Breast epithelium (tissue), 4 donors: ENCODE data around the gene WWOX. TPM values are rescaled to one million over a fixed set of nuclear protein-coding genes. Genes with fewer than 3 reads are reported as not detected.
"Not testable (repeated sequence)": the region's sequence is repeated elsewhere in the genome, so short reads cannot be mapped to it uniquely, and the experiment has no call there.

Source experiments
- DNase-seq, 2 donors: peaks; one replicate each; pipeline ENCODE4 v3.0.0-alpha.2; 2019; ENCODE audit warnings: low spot score in 2 of 2
- H3K27ac ChIP-seq, 2 donors: fragments of 200-600 bp; sonication (generic) in 1 of 2; one replicate each; pipeline ENCODE4 v1.5.1; 2016 to 2019; ENCODE audit warnings: mild to moderate bottlenecking in 1 of 2
- H3K27me3 ChIP-seq, 2 donors: fragments of 200-600 bp; sonication (generic) in 1 of 2; one replicate each; pipeline versions ENCODE4 v1.5.1 to v1.6.0; 2017 to 2019; ENCODE audit warnings: control low read depth in 1 of 2, mild to moderate bottlenecking in 1 of 2
- H3K36me3 ChIP-seq: fragments of 200-600 bp; one replicate; pipeline ENCODE4 v1.5.1; 2019
- H3K4me1 ChIP-seq, 2 donors: fragments of 200-600 bp; sonication (generic); one replicate each; pipeline ENCODE4 v1.5.1; 2016 to 2019; ENCODE audit warnings: control low read depth in 1 of 2
- H3K4me3 ChIP-seq, 3 donors: fragments of 200-600 bp; sonication (generic); 1 replicate in 2 of 3; 2 replicates in 1 of 3; pipeline ENCODE4 v1.5.1; 2016 to 2019; ENCODE audit warnings: mild to moderate bottlenecking in 3 of 3, moderate library complexity in 2 of 3
- H3K9me3 ChIP-seq, 2 donors: fragments of 200-600 bp; sonication (generic) in 1 of 2; one replicate each; pipeline ENCODE4 v1.5.1; 2016 to 2019; ENCODE audit warnings: control low read depth in 1 of 2
- POLR2A ChIP-seq: fragments of 450-650 bp; IDR thresholded peaks from one replicate; pipeline ENCODE4 v1.6.1; 2016; ENCODE audit warnings: antibody characterized with exemption, mild to moderate bottlenecking, moderate library complexity
- POLR2AphosphoS5 ChIP-seq, 3 donors: sonication (generic); formaldehyde crosslinking; IDR thresholded peaks; one replicate each; pipeline ENCODE4 v1.6.1; 2017; ENCODE audit warnings: antibody characterized with exemption in 3 of 3
- intact Hi-C: fragments of 100-400 bp; cut with DNase I; formaldehyde crosslinking; loops from one replicate; pipeline ENCODE4 v1.15.1; 2023; ENCODE audit warnings: low total_unique reads
- total RNA-seq, 3 donors: library from RNA; depleted of rRNA; stranded (reverse); fragments of >200 nt; gene quantifications; one replicate each; pipeline ENCODE4 v1.1.0, GENCODE V29; 2016
- TF ChIP-seq, protein P1 (sequence below), 3 donors: fragments of 450-650 bp; IDR thresholded peaks; one replicate each; pipeline ENCODE4 v1.5.1; 2016 to 2017; ENCODE audit warnings: antibody characterized with exemption in 3 of 3, mild to moderate bottlenecking in 3 of 3, moderate library complexity in 3 of 3

The WWOX gene
- total RNA-seq, 3 donors from 2014 or later: 42.9 to 73.6 (median 43.4) TPM

DNA sequence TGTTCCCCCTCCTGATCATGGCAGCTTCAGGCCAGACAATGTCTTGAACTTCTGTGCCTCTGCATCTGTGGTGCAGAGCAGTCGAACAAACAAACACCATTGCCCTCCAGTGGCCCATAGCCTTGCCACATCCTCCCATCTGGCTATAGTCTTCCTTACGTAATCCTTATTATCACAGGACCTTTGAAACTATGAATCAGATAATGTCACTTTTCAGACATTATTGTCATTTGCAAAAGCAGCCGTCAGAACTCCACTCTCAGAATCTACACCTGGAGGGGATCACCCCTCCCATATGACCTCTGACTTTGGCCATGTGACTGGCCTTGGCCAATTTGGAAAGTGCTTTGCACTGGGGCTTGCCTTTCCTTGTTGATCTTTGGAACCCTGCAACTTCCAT is 1113.8 kb downstream of the WWOX start:
- Histone ChIP-seq H3K9me3 (peaks cover 0 to 5% of the 10 kb centered on the region in 2 donors), H3K27me3 (no peaks in the 10 kb centered on the region), H3K4me1 (no peaks in the 10 kb centered on the region), H3K36me3 (no peaks in the 10 kb centered on the region), H3K4me3 (no peak overlapping the region), H3K27ac (no peak overlapping the region)
- intact Hi-C loops: no loop called here
- no peak for TF ChIP-seq POLR2AphosphoS5 (IDR thresholded peaks at IDR 0.05)
- TF ChIP-seq, protein P1, sequence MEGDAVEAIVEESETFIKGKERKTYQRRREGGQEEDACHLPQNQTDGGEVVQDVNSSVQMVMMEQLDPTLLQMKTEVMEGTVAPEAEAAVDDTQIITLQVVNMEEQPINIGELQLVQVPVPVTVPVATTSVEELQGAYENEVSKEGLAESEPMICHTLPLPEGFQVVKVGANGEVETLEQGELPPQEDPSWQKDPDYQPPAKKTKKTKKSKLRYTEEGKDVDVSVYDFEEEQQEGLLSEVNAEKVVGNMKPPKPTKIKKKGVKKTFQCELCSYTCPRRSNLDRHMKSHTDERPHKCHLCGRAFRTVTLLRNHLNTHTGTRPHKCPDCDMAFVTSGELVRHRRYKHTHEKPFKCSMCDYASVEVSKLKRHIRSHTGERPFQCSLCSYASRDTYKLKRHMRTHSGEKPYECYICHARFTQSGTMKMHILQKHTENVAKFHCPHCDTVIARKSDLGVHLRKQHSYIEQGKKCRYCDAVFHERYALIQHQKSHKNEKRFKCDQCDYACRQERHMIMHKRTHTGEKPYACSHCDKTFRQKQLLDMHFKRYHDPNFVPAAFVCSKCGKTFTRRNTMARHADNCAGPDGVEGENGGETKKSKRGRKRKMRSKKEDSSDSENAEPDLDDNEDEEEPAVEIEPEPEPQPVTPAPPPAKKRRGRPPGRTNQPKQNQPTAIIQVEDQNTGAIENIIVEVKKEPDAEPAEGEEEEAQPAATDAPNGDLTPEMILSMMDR (IDR thresholded peaks at IDR 0.05): no peak
- no peak for TF ChIP-seq POLR2A
- no peak for DNase-seq

DNA sequence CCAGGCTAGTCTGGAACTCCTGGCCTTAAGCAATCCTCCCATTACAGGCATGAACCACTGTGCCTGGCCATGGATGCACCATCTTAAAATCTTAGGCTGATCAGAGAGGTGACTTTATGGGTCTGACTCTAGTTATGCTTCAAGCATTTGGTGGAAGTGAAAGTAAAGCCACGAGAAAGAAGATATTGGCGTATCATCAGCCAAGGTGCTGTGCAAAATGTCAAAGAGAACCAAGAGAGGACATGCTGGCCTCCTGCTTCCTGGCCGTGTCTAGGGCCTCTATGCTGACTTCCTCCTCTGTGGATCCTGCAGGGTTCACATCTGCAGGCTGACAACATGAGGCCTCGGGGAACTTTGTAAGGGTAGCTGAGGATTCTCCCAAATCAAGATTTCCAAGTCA is 1115.8 kb downstream of the WWOX start:
- no peaks in the 10 kb centered on the region for H3K27me3 ChIP-seq
- TF ChIP-seq POLR2AphosphoS5 (IDR thresholded peaks at IDR 0.05) (no peak), POLR2A (no peak)
- TF ChIP-seq, protein P1 (IDR thresholded peaks at IDR 0.05): no peak

DNA sequence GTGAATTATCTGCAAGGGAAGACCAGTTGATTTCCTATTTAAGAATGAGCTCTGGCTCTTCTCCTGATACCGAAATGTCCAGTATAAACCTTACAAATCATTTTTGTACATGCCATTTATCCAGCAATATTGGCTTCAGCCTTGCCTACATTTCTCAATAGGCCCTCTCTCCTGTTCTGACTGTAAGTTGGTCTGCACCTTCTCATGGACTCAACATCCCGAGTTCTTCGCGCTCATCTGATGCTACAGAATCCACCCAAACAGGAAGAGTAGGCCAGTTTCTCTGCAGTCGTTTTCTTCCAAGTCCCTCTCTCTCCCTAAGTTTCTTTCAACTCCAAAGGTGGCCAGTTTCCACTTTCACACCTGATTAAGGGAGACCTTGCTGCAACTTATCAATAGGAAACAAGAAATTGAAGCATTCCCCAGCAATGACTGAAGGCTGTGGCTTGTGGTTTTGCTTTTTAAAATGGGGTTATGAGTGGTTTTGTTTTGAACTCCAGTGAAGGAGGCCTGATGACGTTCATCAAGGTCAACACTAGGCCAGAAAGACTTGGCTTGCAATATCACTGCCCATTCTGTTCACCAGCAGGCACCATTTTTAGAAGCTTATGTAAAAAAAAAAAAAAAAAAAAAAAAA is 1118.0 kb downstream of the WWOX start:
- no peaks in the 10 kb centered on the region for H3K36me3 ChIP-seq
- H3K27ac ChIP-seq: no peak overlapping the region
- H3K4me3 ChIP-seq: no peak overlapping the region
- peaks cover 0 to 5% of the 10 kb centered on the region in 2 donors for H3K9me3 ChIP-seq
- H3K27me3 ChIP-seq: no peaks in the 10 kb centered on the region
- no peak for DNase-seq
- H3K4me1 ChIP-seq: no peaks in the 10 kb centered on the region
- intact Hi-C loops: loop anchor here (5.0 kb wide), 1 partner anchor 175 kb away; no protein-coding TSS in a partner anchor
- TF ChIP-seq POLR2AphosphoS5 (IDR thresholded peaks at IDR 0.05) (no peak), POLR2A (no peak)
- TF ChIP-seq, protein P1 (IDR thresholded peaks at IDR 0.05): no peak

More for the DNA sequence above, 1115.8 kb downstream of the WWOX start:
- DNase-seq: no peak
- intact Hi-C loops: loop anchor here (5.0 kb wide), 1 partner anchor 177 kb away; no protein-coding TSS in a partner anchor
- peaks cover 0 to 5% of the 10 kb centered on the region in 2 donors for H3K9me3 ChIP-seq
- no peaks in the 10 kb centered on the region for H3K4me1 ChIP-seq
- H3K27ac ChIP-seq: no peak overlapping the region
- no peaks in the 10 kb centered on the region for H3K36me3 ChIP-seq
- no peak overlapping the region for H3K4me3 ChIP-seq

DNA sequence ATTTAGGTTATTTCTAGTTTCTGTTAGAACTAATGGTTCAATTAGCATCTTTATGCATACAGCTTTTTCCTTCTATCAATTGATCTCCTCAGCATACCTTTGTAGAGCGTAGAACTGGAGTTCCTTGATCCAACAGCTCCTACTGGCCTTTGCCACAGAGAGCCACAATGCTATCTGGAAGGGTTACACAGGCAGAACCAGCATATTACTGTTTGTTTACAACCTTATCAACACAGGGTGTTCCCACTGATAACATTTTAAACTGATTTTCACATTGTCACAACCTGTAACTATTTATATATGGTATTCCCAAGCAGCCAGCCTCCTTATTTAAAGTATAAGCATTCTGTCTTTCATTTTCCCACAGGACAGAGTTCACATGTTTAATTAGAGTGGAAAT is 1118.9 kb downstream of the WWOX start:
- Histone ChIP-seq H3K4me1 (no peaks in the 10 kb centered on the region), H3K4me3 (no peak overlapping the region), H3K36me3 (no peaks in the 10 kb centered on the region), H3K9me3 (peaks cover 0 to 5% of the 10 kb centered on the region in 2 donors), H3K27ac (no peak overlapping the region), H3K27me3 (no peaks in the 10 kb centered on the region)
- TF ChIP-seq POLR2AphosphoS5 (IDR thresholded peaks at IDR 0.05) (no peak), POLR2A (no peak)
- TF ChIP-seq, protein P1 (IDR thresholded peaks at IDR 0.05): no peak
- intact Hi-C loops: loop anchor here (5.0 kb wide), 1 partner anchor 174 kb away; no protein-coding TSS in a partner anchor
- no peak for DNase-seq

DNA sequence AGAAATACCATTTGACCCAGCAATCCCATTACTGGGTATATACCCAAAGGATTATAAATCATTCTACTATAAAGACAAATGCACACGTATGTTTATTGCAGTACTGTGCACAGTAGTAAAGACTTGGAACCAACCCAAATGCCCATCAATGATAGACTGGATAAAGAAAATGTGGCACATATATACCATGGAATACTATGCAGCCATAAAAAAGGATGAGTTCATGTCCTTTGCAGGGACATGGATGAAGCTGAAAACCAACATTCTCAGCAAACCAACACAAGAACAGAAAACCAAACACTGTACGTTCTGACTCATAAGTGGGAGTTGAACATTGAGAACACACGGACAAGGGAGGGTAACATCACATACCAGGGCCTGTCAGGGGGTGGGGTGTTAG is 1126.5 kb downstream of the WWOX start:
- H3K9me3 ChIP-seq, H3K27me3 ChIP-seq, intact Hi-C loops, H3K36me3 ChIP-seq, H3K27ac ChIP-seq, DNase-seq, H3K4me3 ChIP-seq, H3K4me1 ChIP-seq: not testable (repeated sequence)
